ENCODE results near the gene KLF3.
"Not testable (repeated sequence)": the region's sequence is repeated elsewhere in the genome, so short reads cannot be mapped to it uniquely, and the experiment has no call there.

The KLF3 gene

DNA sequence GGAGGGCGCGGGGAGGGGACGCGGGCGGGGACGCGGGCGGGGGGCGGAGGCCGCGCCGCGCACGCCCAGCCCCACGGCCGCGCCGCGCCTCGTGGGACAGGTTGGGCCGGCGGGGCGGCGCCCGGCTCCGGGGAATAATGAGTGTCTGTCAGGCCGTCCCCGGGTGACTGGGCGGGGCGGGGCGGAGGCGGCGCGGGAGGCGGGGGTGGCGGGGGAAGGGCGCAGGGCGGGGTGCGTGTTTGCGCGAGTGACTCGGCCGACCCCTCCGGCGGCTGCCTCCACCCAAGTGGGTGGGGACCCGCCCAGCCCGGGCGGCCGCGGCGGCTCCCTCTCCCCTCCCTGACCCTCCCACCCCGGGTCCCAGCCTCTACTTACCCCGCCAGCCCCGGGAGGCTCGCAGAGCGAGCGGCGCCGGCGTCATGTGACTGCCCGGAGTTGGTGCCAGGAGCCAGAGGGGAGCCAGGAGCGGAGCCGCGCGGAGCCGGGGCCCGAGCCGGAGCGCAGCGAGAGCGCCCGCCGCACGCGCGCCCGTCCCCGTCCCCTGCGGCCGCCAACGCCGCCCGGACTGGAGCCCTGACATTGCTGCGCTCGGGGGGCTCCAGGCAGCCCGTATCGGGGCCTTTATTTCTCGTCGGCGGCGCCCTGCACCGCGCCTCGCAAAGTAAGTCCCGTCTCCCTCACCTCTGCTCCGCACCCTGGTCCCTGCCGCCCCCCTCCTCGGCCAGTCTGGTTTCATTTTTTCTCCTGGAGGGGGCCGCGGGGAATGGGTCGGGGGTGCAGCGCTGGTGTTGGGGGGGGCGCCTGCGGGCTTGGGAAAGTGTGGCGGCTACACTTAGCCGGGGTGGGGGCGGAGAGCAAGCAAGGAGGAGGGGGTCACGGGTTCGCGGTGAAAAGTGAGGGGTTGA is at the start of gene KLF3:
TSS of gene KLF3 (plus strand) at position 399 of the 905 bp plus-strand sequence. CDS start 16,427 bp downstream, outside the sequence.
- DNase-seq = peak; percentile 98

DNA sequence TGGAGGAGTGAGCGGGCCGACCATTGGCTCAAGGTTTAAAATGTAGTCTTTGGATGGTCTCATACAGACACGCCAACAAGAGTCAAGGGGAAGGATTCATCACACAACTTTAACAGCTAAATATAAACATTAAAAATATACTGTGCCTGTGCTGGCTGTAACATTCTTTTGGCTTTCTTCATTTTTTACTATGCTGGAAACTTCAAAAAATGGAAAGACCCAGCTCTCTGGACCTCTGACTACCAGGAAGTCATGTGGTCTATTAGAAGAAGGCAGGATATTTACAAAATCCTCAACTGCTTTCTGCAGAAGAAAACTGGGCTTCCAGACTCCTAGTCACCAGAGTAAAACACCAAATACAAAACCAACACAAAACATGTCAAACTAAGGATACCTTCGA is 49.8 kb upstream of the KLF3 start:
- no peak for DNase-seq

DNA sequence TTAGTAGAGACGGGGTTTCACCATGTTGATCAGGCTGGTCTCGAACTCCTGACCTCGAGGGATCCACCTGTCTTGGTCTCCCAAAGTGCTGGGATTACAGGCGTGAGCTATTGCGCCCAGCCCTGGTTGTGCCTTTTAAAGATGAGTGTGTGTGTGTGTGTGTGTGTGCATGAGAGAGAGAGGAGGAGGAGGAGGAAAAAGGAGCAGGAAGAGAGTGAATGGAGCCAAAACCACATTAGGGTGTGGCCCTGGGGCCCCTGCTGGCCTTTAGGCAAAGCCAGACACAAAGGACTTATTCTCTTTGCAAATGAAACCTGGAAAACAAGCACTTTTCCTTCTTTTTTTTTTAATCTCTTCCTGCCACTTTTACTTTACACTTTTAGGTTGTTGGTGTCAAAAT is 48.2 kb upstream of the KLF3 start:
- DNase-seq = no peak

DNA sequence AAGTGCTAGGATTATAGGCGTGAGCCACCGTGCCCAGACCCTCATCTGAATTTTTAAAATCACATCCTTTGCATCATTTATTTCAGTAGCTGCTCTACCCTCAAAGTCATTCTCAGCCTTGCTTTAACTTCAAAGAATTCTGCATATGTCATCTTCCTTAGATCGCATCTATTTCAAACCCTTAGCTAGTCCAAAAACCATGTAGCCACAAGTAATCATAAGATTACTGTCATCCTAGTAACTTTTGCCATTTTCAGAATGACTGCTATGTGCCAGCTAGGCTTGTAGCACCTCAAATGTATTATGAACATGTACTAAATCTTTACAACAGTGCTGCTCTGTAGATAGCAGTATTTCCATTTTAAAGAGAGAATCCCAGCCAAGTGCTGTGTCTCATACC is 45.5 kb upstream of the KLF3 start:
- no peak for DNase-seq

DNA sequence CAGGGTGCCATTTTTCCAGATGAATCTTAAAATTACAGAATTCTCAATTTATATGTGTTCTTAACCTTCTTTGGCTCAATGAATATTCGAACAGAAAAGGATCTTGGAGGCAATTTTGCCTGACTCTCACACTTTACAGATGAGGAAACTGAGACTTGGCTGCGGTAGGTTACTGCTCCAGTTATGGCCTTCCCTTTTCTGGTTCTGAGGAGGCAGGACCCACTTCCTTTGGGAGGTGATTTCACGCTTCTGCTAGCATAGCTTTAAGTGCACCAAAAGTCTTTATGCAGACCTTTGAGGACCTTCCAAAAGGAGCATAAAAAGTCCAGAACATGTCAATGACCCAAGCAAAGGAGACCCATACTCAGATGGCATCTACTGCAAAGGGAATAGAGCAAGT is 44.7 kb upstream of the KLF3 start:
- no peak for DNase-seq

DNA sequence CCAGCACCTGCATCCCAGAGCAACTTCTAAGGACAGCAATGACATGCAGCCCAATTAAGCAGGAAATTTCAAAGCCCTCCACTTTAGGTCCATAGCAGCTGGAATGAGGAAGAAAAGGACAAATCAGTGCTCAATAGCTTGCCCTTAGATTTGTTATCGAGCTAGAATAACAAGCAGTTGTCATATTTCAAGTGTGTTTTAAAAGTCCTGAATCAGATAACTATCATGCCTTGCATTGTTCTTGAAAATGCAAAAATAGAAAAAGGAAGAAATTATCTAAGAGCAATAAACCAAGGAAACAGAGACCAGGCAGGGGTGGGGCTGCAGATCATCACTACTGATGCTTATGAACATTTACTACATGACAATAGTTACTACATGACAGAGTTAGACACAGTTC is 43.9 kb upstream of the KLF3 start:
- DNase-seq = no peak

DNA sequence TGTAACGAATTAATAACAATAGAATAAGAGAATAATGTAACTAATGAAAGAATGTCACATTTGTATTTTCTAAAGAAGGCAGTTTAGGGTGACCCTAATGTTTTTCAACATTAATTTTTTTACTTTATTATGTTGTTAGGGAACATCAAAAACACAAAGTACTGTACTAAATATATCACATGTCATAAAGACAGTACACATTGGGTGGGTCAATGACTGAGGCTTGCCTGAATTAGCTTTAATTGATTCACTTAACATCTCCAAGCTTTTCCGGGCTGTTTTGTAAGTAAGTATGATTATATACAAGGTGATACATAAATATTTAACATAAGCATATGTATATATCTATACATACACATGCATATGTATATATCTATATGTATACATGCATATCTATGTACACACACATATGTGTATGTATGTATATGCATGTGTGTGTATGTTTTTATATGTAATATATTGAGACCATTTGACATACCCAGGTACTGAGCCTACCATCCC is 43.4 kb upstream of the KLF3 start:
- DNase-seq = no peak

DNA sequence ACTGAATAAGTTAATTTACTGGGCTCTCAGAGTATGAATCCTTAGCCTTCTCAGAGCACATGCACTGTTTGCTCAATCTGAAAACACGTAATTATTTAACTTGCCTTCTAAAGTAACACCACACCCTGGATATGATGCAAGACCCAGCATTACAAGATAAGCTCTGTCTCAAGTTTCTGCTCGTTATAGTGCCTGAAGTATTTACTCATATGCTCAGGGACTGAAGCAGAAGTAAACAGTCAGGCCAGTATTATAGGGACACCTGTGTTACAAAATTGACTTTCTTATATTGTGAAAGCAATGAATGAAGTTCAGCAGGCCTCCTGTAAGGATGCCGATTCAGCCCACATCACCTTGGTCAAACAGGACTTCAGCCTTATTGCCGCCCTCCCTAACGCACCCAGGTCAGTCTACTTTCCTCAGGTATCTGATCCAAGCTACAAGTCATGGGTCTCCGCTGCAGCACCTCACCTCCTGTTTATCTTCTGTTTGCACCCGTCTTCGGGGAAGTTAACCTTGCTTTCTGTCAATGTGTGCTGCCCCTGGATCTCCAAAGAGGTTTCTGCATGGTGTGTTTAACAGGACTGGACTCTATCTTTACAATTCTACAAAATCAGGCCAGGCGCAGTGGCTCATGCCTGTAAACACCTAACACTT is 42.8 kb upstream of the KLF3 start:
- no peak for DNase-seq

DNA sequence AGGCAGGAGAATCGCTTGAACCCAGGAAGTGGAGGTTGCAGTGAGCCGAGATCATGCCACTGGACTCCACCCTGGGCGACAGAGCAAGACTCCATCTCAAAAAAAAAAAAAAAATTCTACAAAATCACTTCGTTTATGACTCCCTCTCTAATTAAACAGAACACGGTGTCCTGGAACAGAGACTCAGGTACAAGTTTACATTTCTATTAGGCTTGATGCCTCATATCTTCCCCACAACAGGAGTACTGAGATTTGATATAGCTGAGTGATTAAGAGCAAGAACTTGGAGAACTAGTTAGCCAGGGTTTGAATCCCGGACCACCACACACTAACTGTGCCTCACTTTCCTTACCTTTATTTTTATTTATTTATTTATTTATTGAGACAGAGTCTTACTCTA is 42.2 kb upstream of the KLF3 start:
- DNase-seq = no peak

DNA sequence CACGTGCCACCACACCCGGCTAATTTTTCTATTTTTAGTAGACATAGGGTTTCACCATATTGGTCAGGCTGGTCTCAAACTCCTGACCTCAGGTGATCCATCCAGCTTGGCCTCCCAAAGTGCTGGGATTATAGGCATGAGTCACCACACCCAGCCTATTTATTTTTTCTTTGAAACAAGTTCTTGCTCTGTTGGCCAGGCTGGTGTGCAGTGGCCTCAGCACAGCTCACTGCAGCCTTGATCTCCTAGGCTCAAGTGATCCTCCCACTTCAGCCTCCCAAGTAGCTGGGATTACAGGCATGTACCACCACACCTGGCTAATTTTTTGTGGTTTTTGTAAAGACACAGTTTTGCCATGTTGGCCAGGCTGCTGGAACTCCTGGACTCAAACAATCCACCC is 41.7 kb upstream of the KLF3 start:
- not testable (repeated sequence) for DNase-seq

DNA sequence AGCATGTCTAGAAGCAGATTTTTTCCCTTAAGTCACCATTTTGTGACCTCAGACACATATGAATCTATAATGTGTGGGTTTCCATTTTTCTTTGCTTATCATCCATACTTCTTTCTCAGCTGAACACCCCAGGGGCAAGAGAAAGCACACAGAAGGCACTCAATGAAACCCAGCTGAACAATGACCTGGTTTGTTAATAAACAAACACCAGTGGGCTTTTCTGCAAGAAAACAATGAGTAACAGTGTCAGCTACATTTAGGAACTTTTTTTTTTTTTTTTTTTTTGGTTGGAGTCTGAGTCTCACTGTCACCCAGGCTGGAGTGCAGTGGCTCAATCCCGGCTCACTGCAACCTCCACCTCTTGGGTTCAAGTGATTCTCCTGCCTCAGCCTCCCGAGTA is 40.7 kb upstream of the KLF3 start:
- no peak for DNase-seq

DNA sequence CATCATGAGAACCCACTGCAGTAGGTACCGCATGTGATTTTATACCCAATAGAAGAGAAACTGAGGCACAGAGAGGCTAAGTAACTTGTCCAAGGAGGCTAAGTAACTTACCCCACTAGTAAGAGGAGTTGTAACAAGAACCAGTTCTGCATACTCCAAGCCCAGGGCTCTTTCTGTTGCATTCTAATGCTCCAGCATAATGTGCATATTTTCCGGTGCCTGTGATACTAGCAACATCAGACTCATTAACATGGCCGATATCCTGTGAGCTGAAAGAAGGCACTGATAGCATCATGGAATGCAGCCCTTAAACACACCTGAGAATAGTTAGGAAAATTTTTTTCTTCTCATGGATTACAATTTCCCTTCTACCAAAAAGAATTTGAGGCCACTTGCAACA is 39.7 kb upstream of the KLF3 start:
- DNase-seq = no peak

DNA sequence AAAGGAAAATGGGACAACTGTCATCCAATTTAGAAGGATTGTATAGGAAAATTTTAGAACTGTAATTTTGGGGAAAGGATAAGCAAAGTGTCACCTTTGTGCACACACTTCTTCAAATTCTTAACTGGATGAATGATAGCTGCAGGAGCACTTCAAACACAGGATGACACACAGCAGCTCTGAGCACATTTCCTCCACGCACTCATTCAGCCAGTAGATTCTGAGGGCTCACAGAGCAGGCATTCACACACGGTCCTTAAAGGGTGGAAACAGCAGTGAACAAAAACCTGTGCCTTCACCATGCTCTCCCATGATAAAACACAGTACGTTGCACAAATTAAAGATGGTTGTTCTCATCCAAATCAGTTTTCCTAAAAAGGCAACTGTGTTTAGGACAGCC is 38.5 kb upstream of the KLF3 start:
- DNase-seq = no peak

DNA sequence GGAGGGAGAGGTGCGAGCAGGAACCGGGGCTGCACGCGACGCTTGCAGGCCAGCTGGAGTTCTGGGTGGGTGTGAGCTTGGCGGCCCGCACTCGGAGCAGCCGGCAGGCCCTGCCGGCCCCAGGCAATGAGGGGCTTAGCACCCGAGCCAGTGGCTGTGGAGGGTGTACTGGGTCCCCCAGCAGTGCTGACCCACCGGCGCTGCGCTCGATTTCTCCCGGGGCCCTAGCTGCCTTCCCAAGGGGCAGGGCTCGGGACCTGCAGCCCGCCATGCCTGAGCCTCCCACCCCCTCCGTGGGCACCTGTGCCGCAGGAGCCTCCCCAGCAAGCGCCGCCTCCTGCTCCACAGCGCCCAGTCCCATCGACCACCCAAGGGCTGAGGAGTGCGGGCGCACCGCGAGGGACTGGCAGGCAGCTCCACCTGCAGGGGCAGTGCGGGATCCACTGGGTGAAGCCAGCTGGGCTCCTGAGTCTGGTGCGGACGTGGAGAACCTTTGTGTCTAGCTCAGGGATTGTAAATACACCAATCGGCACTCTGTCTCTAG is 37.0 kb upstream of the KLF3 start:
- not testable (repeated sequence) for DNase-seq

DNA sequence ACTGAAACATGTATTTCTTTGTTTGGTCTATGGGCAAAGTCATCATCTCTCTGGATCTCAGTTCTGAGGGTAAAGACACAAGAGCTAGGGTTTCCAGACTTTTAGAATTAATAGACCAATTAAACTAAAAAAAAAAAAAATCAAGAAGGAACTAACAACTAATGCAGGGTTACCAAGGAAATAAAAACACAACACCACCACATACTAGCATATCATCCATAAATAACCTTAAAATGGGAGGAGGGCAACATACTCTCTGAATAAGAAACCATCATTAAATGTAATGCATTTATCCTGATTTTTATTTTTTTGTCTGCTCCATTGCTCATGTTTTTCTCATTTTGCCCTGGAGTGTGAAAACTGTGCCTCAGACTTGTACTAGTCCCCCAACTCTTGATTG is 33.5 kb upstream of the KLF3 start:
- DNase-seq = no peak

DNA sequence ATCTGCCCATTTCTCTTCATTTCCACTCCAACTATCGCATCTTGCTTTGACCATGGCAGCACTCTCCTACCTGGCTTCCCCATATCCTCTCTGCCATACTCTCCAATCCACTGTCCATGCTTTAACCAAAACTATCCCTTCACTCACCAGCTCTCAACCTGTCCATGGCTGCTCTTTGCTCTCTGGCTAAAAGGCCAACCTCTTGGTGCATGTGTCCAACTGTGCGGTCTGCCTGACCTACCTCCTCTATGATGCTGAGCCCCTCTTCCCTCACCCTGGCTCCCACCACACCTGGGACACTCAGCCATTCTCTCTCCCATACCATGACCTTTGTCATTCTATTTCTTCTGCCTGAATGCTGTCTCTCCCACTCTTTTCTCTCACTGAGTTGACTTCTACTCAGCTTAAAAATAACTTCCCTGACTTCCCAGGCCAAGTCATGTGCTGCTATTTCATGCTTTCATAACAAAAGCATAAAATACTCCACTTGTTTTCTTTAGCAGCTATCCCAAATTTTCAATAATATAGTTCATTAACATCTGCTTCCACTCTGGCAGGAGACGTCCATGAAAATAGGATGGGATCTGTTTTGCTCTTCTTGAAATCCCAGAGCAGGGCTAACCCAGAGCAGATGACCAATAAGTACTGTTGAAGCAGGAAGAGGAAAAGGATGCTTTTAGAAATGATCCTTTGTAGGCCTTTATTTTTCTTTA is 29.8 kb upstream of the KLF3 start:
- DNase-seq = no peak

DNA sequence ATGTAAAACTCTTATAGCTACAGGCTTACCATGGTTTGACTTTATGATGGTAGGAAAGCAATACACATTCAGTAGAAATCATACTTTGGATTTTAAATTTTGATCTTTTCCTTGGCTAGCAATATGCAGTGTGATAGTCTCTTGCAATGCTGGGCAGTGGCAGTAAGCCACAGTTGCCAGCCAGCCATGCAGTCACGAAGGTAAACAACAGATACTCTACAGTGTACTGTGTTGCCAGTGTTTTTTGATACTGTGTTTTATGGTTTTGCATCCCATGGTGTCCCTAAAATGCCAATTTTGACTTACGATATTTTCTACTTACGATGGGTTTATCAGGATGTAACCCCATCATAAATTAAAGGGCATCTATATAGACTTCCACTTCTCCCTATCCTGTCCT is 24.8 kb upstream of the KLF3 start:
- DNase-seq = no peak

DNA sequence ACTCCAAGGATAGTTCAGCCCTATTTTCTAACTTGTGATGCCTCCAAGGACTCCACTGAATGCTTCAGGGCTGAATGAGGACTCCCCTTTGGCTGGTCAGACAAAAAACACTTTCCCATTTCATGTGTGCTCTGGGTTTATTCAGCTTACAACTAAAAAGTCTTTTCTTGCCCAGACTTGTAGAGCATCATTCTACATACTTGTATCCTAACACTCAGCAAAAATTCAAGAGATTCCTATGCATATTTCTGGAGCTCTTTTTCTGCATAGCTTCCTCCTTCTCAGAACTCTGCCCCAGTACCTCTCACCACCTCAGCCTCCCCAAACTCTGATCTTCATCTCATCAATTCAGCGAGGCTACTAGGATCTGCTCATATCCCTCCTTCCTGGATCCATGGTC is 22.2 kb upstream of the KLF3 start:
- DNase-seq = no peak

DNA sequence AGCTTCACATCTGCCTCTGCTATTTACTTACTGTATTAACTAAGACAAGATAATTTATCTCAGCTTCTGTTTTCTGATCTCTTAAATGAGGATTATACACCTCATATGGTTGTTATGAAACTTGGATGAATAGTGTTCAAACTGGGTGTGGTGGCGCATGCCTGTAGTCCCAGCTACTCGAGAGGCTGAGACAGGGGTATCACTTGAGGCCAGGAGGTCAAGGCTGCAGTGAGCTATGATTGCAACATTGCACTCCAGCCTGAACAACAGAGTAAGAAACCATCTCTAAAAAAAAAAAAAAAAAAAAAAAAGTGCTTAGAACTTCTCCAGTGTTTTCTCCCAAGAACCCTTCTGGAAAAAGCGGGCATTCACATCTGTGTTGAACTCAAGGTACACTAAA is 19.8 kb upstream of the KLF3 start:
- DNase-seq = no peak

DNA sequence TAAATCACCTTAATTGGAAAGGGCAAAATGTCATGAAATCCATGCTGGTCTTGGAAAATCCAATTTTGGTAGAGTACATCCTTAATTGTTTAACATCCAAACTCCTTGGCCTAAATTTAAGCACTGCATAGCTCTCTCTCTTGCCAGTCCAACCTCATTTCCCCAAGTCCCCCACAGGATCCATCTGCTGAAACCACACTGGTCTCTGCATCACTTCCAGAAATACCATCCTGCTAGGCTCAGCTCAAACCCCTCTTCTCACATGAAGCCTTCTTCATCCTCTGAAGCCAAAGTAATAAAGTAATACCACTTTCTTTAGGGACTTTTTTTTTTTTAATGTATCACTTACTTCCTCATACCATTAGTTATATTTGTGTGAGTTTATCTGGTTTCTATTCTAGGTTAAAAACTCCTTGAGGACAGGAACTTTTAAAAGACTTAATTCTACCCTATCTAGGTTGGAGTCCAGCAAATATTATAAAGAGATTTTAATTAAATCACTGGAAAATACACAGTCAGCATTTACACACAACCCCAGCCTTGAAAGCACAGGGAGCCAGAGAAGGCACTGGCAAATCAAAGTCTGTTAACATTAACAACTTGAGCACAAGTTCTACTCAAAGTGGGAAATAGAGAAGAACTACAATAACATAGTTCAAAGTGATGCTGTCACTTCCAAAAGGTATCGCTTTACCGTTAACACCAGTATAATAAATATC is 16.7 kb upstream of the KLF3 start:
- no peak for DNase-seq

DNA sequence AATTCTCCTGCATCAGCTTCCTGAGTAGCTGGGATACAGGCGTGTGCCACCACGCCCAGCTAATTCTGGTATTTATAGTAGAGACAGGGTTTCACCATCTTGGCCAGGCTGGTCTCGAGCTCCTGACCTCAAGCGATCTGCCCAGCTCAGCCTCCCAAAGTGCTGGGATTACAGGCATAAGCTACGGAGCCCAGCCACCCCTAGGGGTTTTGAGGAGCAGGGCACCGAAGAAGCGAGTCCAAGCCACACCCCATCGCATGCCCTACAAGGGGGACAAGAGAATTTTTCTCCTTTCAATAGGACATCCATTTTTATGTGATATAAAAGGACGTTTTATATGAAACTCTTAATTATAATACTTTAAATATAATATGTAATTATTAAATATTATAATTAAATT is 13.9 kb upstream of the KLF3 start:
- DNase-seq = no peak

DNA sequence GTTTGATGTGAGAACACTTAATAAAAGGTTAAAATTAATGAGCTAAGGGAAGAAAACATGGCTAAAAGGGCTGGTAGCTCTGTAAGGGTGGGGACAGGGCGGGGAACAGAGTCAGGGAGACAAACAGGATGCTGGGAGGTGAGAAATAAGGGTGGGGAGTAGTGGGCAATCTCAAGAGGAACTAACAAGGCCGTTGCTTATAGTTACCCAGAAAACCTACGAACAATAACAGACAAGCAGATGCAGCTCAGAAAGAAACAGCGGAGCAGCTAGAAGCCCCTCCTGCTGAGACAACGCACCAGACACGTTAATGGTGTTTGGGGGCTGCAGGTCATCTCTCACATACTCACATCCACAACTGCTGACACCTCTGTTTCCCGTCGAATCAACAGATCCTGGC is 9.7 kb upstream of the KLF3 start:
- DNase-seq = no peak

DNA sequence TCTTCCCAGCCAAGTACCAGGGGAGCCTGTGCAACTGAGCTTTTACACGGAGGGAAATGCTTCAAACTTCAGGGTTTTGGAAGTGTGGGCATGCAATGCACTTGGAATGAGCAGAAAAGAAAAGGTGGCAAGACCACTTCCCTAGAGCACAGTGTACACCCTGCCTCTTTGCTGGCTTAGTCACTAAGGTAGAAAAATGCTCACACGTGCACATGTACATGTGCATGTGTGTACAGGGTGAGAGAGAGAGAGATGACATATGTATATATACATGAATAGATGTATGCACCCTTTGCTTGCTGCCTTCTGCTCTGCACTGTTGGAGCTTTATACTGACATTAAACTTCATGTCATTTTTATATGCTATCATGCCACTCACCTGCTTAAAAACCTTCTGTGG is 7.9 kb upstream of the KLF3 start:
- DNase-seq = no peak
